Caki2 (cell line): Measurements from ENCODE around the gene MGMT. TPM values are rescaled to one million over a fixed set of nuclear protein-coding genes. Genes with fewer than 3 reads are reported as not detected.
"Not testable (repeated sequence)": the region's sequence is repeated elsewhere in the genome, so short reads cannot be mapped to it uniquely, and the experiment has no call there.

Experiments
- DNase-seq: peaks from one replicate; pipeline ENCODE4 v3.0.0-alpha.2; 2015; ENCODE audit warnings: low read depth
- in situ Hi-C: cut with HindIII; loops from 2 replicates; pipeline ENCODE4 v1.10.0; 2016; ENCODE audit warnings: low sequenced_read_pairs, low pct_unique_long_range_greater_than_20kb, mixed read lengths
- total RNA-seq: library from RNA; depleted of rRNA; stranded (reverse); fragments of >200 nt; shearing (Covaris generic); gene quantifications from 2 replicates; pipeline ENCODE4 v1.2.3, GENCODE V29; 2014; ENCODE audit warnings: low replicate concordance; rRNA removed

Gene MGMT
- 101 and 122 TPM in 2 replicates for total RNA-seq

DNA sequence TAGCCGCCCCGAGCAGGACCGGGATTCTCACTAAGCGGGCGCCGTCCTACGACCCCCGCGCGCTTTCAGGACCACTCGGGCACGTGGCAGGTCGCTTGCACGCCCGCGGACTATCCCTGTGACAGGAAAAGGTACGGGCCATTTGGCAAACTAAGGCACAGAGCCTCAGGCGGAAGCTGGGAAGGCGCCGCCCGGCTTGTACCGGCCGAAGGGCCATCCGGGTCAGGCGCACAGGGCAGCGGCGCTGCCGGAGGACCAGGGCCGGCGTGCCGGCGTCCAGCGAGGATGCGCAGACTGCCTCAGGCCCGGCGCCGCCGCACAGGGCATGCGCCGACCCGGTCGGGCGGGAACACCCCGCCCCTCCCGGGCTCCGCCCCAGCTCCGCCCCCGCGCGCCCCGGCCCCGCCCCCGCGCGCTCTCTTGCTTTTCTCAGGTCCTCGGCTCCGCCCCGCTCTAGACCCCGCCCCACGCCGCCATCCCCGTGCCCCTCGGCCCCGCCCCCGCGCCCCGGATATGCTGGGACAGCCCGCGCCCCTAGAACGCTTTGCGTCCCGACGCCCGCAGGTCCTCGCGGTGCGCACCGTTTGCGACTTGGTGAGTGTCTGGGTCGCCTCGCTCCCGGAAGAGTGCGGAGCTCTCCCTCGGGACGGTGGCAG, at the start of gene MGMT:
Gene MGMT, plus strand, starts transcription at position 539 of the 656 bp plus-strand sequence.
- in situ Hi-C loops = no loop called here
- peak; percentile 58 for DNase-seq

DNA sequence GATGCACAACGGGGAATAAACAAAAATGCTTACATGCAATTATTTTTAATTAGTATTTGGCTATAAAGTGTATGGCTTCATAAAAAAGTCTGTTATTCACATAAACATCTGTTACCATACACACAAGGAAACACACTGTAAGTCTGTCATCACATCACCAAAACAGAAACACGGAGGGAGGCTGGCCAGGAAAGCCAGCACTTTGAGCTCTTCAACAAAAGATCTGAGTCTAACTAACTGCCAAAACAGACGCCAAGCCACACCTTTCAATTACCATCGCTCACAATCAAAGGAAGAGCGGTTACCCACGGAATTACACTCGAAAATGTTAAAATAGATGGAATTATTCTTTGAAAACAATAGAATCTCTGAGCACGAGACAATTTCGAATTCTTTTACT, 49.2 kb upstream of the MGMT start:
- no peak for DNase-seq
- in situ Hi-C loops = no loop called here

DNA sequence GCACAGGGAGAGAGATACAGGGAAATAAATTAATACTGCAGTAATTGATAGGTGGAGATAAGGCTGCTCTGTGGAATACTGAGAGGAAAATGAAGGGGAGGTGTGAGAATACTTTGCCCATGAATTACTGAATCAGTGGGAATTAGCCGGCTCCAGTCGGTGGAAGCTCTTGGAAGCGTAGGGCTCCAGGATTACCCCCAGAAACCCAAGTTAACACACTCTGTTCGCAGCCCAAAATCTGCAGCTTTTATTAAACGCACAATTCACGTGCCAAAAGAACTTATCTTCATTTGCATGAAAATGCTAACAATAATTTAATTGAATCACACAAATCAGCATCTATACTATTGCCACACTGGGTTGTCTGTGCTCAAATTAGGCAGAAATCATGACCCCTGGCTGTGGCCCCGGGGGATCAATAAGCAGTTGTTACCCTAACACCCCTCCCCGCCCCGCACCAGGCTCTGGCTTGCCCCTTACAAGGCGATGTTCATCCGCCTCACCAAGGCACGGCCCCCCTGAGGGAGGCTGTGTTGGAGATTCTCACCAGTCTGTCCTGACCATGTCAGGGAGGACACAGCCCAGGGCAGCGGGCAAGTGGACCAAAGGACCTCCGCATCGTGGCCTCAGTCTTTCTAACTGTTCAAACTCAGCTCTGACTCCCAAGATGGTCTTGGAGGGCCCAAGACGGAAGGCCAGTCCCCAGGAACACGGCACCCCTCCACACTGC, 48.4 kb upstream of the MGMT start:
- in situ Hi-C loops = no loop called here
- DNase-seq = no peak

DNA sequence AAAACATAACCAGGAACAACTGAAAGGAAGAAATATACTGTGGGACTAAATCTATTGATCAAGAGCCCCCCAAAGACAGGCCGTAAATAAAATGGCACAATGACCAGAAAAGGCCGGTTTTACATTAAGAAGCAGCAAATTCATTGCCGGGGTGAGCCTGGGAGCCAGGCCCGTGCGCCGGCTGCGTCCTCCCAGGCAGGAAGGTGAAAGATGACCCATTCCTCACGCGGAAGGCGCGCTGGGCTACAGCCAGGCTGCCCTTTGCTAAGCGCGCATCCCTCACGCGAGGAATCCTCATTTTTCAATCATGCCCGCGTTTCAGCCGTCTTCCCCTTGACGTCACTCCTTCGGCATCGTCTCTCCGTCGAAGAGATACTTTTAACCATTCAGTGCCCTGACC, 47.6 kb upstream of the MGMT start:
- in situ Hi-C loops = no loop called here
- no peak for DNase-seq

DNA sequence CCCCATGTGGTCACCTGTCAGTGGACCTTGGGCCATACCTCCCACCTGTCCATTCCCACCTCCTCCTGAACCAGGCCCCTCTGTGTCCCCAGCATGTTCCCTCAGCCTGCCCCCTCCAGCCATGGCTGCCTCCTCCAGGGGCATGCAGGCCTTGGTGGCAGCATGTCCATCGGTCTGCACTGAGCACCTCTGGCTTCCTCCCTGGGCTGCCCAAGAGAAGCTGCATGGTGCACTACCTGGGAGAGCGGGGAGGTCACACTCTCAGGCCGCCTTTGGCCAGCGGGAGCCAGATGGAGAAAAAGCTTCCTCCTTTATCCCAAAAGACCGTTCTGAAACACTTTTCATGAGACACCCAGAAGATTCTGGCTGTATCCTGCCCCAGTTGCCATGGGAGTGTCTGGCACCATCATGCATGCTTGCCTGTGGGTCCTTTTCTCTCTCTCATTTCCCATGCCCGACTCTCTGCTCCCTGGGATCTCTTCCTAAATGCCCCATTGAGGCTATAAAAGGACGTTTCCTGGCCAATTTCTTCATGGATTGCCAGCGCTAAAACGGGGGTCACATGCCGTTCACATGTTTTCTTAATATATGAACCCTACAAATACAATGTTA, 45.5 kb upstream of the MGMT start:
- DNase-seq = no peak

DNA sequence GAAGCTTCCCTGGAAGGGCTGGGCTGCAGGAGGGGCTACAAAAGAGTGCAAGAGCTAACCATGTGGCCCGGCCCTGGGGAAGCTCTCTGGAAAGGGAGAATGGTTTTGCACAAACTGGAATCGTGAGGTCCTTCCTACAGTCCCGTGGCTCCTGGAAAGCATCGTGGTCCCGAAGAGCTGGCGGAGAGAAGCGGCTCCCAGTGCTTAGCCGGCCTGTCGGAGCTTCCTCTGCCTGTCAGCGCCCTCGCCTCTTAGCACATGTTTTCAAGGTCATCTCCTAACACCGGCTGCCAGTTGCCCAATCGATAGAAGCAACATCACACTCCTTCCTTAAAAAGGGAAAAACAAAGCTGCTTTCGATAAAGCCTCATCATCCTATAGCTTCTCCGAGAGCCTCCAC, 42.1 kb upstream of the MGMT start:
- in situ Hi-C loops = no loop called here
- DNase-seq = no peak

More for the DNA sequence above, 45.5 kb upstream of the MGMT start:
- in situ Hi-C loops = no loop called here

DNA sequence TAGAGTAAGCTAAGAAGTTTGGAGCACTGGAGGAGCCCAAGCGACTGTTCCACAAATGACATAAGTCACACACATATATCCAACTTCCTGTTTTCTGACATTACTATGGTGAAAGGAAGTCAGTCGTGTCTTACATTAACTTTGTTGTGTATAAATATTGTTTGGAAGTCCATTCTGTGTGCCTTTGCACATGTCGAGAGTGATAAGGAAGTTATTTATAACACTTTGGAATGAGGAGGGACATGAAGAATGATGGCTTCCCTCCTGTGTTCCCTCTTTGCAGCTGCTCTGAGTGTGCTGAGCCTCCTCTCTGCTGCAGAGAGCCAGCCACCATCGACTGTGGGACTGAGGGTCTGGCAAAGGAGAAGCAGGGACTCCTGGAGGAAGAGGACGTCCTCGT, 40.4 kb upstream of the MGMT start:
- in situ Hi-C loops = no loop called here
- DNase-seq = no peak

DNA sequence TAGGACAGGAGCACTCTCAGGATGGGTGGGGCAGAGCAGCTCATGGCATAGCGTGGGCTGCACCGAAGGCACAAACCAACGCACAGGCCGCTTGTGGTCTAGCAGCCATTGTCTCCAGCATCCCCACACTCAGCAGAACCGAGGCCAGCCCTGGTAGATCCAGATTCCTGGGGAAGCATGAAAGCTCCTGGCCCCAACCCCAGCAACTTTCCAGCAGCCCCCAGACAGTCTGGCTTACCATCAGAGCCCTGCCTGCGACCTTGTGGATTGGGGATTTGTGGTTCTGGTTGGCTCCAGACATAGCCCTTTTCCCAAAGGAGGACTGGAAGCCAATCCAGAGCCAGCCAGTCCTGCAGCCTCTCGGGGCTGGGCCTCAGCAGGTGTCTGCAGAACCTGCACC, 33.8 kb upstream of the MGMT start:
- no peak for DNase-seq
- in situ Hi-C loops = no loop called here

DNA sequence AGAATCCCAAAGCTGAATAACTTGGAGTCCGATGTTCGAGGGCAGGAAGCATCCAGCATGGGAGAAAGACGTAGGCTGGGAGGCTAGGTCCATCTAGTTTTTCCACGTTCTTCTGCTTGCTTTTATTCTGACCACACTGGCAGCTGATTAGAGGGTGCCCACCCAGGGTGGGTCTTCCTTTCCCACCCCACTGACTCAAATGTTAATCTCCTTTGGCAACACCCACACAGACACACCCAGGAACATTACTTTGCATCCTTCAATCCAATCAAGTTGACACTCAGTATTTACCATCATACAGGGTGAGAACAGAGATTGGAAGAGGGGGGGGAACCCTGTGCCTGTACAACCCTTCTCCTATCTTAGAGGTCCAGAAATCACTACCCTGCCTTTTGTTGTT, 31.3 kb upstream of the MGMT start:
- DNase-seq, in situ Hi-C loops: not testable (repeated sequence)

DNA sequence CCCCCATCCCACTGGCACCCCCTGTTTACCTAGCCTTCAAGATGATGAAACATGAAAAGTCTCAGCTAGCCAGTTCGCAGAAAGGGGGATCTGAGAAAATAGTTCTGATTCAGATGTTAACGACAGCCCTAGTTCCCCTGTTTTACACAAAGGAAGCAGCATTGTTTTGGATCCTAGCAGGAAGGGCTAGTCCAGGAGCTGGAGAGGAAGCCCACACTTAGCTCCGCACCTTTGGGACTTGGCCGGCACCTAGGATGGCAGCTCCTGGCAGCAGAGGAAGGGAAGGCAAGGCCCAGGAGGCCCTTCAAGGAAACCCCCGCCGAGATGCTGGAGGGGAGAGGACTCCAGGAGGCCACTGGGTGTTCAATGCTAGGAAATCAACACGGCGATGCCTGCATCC, 29.0 kb upstream of the MGMT start:
- in situ Hi-C loops = no loop called here

DNA sequence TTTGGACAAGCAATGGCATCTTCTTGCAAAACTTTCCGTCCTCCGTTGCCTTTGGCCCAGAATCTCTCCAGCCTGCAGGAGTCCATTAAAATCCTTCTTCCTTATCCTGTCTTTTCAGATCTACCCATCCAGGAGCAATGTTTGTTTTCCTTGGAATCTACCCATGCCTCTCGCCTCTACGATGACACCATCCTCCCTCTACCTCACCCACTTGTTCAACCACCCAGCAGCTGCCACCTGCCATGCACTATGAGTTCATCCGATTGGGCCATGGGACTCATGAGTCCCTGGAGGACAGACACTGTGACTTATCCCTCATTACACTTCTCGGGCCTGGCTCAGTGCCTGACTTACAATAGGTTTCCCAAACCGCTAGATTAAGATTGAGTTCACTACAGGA, 26.8 kb upstream of the MGMT start:
- DNase-seq = peak; percentile 36
- in situ Hi-C loops = no loop called here

More for the DNA sequence above, 29.0 kb upstream of the MGMT start:
- no peak for DNase-seq

DNA sequence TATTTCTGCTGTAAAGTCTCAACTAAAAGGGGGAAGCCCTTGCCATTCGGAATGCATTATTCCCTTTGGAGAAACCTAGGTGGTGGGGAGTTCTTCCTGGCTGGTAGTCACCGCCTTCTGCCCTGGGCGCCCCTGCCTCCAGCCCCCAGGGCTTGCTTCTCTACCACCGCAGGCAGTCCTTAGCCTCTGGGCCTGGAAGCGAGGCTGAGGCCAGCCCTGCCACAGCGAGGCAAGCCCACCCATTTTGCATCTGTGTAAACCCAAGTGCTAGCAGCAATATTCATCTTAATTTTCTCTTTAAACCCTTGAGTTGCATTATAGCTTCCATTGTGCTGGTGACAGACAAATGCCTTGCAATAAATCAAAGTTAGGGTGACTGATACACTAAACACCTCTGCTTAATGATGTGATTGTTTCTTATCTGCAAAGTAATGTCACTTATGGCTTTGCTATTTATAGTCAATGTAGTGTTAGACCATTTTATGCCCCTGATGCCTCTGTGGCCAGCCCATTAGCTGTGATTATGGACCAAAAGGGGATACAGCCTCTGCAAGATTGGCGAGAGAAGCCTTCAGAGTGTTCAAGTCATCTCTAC, 26.2 kb upstream of the MGMT start:
- DNase-seq = no peak
- in situ Hi-C loops = no loop called here

DNA sequence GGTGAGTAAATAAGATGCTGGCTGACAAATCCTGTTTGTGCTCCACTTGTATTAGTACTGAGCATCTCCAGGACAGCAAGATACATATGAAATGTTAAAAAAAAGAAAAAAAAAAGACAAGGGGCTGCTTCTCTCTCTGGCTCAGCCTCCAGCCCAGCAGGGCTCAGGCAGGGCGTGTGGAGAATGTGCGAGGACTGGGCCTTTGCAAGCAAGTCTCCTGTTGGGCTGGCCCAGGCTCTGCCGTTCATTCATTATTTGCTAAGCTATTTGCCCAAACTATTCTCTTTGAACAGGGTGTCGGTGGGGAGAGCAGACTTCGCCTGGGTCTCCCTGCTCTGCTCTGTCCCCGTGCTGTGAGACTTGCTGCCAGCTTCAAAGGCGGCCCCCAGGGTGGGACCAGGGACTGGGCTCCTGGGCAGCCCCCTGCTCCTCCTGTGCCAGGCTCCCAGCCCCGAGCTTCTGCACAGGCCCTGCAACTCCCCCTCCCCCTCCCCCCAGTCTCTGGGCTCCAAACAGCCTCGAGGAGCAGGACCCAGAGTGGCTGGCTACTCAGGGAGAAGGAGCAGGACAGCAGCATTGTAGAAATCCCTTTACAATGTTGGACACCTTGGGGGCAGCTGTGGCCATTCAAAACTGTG, 25.6 kb upstream of the MGMT start:
- DNase-seq = no peak
- in situ Hi-C loops = no loop called here

DNA sequence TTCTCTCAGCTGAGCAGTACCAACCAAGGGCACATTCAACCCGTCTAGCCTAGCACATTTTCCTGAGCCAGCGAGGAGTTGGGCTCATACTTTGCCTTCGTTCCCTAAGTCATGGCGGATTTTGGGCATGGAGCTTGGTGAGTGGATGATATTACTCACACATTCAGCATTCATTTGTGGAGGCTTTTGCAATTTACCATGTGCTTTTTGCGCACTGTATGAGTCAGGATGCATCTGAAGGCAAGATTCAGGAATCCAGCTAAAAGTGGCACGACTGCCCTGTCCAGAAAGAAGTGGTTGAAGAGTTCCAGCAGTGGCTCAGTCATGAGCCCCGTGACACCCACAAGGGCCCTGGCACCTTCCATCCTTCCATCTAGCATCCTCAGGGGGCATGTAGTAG, 24.2 kb upstream of the MGMT start:
- in situ Hi-C loops = no loop called here
- DNase-seq = no peak

DNA sequence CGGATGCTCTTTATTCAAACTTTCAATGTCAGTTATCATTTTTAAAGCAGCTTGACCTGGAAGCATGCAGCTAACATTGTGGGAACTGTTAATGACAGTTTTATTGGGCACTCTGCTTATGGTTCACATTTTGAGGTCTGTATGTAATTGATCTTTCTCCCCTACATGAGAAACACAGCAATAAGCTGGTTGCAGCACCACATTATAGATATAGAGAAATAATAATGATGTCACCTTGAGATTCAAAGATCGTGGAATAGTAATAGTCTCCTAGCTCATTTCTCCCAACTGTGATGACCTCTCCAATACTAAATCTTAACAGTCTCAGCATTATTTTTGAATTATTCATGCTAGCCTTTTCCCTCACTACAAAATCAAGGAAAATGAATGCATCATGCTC, 22.7 kb upstream of the MGMT start:
- no peak for DNase-seq
- in situ Hi-C loops = no loop called here

DNA sequence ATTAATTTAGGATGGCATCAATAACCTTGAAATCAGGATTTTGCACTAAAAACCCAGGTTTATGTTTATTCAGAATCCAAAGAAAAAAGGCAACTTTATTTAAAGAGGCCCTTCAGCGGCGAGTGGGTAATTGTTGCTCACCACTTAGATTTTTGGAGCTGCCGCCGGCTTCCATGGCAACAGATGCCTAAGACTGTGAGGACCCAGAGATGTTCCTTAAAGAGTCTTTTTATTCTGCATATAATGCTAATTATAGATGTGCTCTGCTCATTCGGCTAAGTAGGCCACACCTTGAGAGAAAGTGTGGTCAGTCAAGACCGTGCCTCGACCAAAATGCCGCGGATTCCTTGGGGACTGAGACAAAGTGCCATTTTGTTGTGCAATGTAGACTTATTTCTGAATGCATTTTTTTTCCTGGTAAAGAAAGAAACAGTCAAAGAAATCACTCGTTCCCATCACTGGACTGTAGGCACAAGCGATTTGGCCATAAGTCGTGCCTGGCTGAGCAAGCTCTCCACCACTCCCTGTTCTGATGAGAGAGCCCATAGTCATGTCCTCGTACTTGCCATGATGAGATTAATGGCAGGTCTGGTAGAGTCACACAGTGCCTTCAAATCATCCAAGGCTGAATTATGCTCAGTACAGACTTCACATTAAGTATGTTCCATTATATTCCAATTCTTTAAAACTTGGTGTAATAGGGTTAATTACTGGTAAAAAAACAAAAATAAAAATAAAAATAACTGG, 21.4 kb upstream of the MGMT start:
- DNase-seq = peak; percentile 14
- in situ Hi-C loops = no loop called here

DNA sequence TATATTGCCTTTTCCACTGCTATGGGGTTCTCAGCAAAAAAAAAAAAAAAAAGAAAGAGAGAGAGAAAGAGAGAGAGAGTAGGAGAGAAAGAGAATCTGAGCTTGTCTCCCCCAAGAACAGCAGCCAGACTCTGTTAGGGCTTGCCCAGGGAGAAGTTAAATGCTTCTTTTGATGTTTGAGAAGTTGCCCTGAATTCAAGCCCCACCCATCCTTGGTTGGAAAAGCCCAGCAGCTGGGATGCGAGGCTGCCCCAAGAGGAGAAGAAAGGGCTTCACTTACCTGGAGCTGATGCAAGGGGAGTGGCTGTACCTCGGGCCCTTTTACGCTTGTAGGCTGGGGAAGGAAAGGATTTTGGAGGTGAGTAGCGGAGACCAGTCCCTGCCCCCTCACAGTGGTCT, 20.9 kb upstream of the MGMT start:
- DNase-seq = no peak
- in situ Hi-C loops = no loop called here

DNA sequence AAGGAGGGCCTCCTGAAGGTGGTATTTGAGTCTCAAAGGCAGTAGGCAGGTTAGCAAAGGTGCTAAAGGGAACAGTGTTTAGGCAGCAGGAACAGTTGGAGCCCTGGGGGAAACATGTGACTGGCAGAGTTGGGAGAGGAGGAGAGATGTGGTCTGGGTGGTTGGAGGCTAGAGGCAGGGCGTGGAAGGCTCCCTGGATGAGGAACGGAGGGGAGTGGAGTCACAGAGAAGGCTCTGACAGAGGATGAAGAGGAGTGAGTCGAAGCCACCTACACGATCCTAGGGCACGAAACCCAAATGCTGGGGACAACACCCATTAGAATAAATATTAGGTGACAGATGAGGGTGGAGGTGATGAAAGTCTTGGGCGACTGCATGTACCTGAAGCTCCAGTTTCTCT, 19.6 kb upstream of the MGMT start:
- in situ Hi-C loops = no loop called here
- DNase-seq = no peak
